GM15510 (cell line): ENCODE measurements around the gene FLAD1.
A peak's percentile ranks its signal among the peaks of the same experiment; 100 is the strongest.

Experiments used
- POLR2A ChIP-seq: IDR thresholded peaks from 3 replicates; pipeline ENCODE4 v1.6.1; 2011; ENCODE audit warnings: borderline replicate concordance; ENCODE audit not compliant: insufficient read length; ENCODE audit errors: extremely low read depth

The FLAD1 gene

GRCh38 chr1:154982897-154983648 is at the start of gene FLAD1:
Gene FLAD1, plus strand, starts transcription at chr1:154983344. Its CDS starts 351 bp downstream, at chr1:154983695.
- peak; percentile 53 for TF ChIP-seq POLR2A

GRCh38 chr1:154934358-154934948 is 48.7 kb upstream of the FLAD1 start:
- TF ChIP-seq POLR2A = no peak

- no peak for TF ChIP-seq POLR2A
Observed at GRCh38 chr1:154935749-154936554, 47.2 kb upstream of the FLAD1 start.

- TF ChIP-seq POLR2A = peak; percentile 72
Observed at GRCh38 chr1:154936555-154937084, 46.5 kb upstream of the FLAD1 start, which contains the start of gene PMVK. Gene PMVK, minus strand, starts transcription at chr1:154936719. Its CDS starts 34 bp downstream, at chr1:154936685.

GRCh38 chr1:154937085-154937987 is 45.8 kb upstream of the FLAD1 start:
- TF ChIP-seq POLR2A = peak; percentile 46

- TF ChIP-seq POLR2A = no peak
Observed at GRCh38 chr1:154937988-154938386, 45.2 kb upstream of the FLAD1 start.

- no peak for TF ChIP-seq POLR2A
Observed at GRCh38 chr1:154938604-154939399, 44.3 kb upstream of the FLAD1 start.

- no peak for TF ChIP-seq POLR2A
Observed at GRCh38 chr1:154940213-154940560, 43.0 kb upstream of the FLAD1 start.

GRCh38 chr1:154940651-154941194 is 42.4 kb upstream of the FLAD1 start:
- TF ChIP-seq POLR2A = peak; percentile 10

GRCh38 chr1:154941333-154942013 is 41.7 kb upstream of the FLAD1 start:
- TF ChIP-seq POLR2A = no peak

- no peak for TF ChIP-seq POLR2A
Observed at GRCh38 chr1:154943649-154944400, 39.3 kb upstream of the FLAD1 start.
